Left lung (tissue), 10 donors: ENCODE data around the gene MTMR2. TPM values are rescaled to one million over a fixed set of nuclear protein-coding genes. Genes with fewer than 3 reads are reported as not detected.

Experiments
- ATAC-seq: fragments of 200-7000 bp; cut with Tn5 transposase; one replicate; pipeline ENCODE4 v1.9.1; 2020; ENCODE audit warnings: moderate library complexity
- DNase-seq, 4 donors: peaks; one replicate each; pipeline ENCODE4 v3.0.0-alpha.2; 2013 to 2020
- H3K27ac ChIP-seq, 2 donors: fragments of 200-600 bp; sonication (generic) in 1 of 2; one replicate each; pipeline versions ENCODE4 v1.5.0 to v1.8.0; 2020 to 2021
- H3K27me3 ChIP-seq, 2 donors: fragments of 200-600 bp; sonication (generic) in 1 of 2; one replicate each; pipeline versions ENCODE4 v1.5.0 to v1.8.0; 2020 to 2021
- H3K36me3 ChIP-seq, 2 donors: fragments of 200-600 bp; sonication (generic) in 1 of 2; one replicate each; pipeline versions ENCODE4 v1.5.0 to v1.8.0; 2020 to 2021
- H3K4me1 ChIP-seq, 2 donors: fragments of 200-600 bp; one replicate each; pipeline ENCODE4 v1.8.0; 2021
- H3K4me3 ChIP-seq, 2 donors: fragments of 200-600 bp; sonication (generic) in 1 of 2; one replicate each; pipeline versions ENCODE4 v1.5.0 to v1.8.0; 2020 to 2021; ENCODE audit warnings: mild to moderate bottlenecking in 1 of 2
- H3K9me3 ChIP-seq, 2 donors: fragments of 200-600 bp; sonication (generic) in 1 of 2; one replicate each; pipeline versions ENCODE4 v1.5.0 to v1.8.0; 2020 to 2021
- CTCF ChIP-seq, 2 donors: fragments of 200-600 bp; sonication (generic) in 1 of 2; IDR thresholded peaks; one replicate each; pipeline versions ENCODE4 v1.5.0 to v1.8.0; 2021; ENCODE audit warnings: antibody characterized with exemption in 2 of 2
- intact Hi-C, 2 donors: fragments of 100-400 bp; cut with DNase I; formaldehyde crosslinking; loops; one replicate each; pipeline versions ENCODE4 v1.11.2 to v1.14.2; 2022
- polyA plus RNA-seq, 6 donors: library from polyadenylated mRNA; unstranded; fragments of 120-200 nt; gene quantifications; one replicate each; pipeline ENCODE4 v1.2.1, GENCODE V29; 2013; ENCODE audit not compliant: insufficient read length in 6 of 6
- total RNA-seq, 2 donors: library from RNA; stranded (reverse); fragmentation: NEBNext Ultra II Directional; extraction: Animal tissue kit (Norgen Biotek cat#: 25700); gene quantifications; one replicate each; pipeline ENCODE4 v1.2.1, GENCODE V29; 2021
- donor health status: DM: no; HTN: yes; CAD: no.
- donor health status: DM: no; HTN: no; CAD: no.

Gene MTMR2
- total and polyA plus RNA-seq, 8 donors, result 33.3 to 73.5 (median 56.0) TPM

GRCh38 chr11:95961758-95962157 lies 37.9 kb upstream of the MTMR2 start:
- ATAC-seq (no peak), DNase-seq (no peak)
- no peak for TF ChIP-seq CTCF (IDR thresholded peaks at IDR 0.05)
- H3K36me3 ChIP-seq, result no peaks in the 10 kb centered on the region
- H3K9me3 ChIP-seq, result no peaks in the 10 kb centered on the region
- no peaks in the 10 kb centered on the region for H3K27me3 ChIP-seq
- no peak overlapping the region for H3K4me3 ChIP-seq
- no peak overlapping the region for H3K27ac ChIP-seq
- intact Hi-C loops, result no loop called here
- no peaks in the 10 kb centered on the region for H3K4me1 ChIP-seq

GRCh38 chr11:95950905-95951304 lies 27.0 kb upstream of the MTMR2 start:
- Histone ChIP-seq H3K36me3 (no peaks in the 10 kb centered on the region), H3K4me3 (no peak overlapping the region), H3K4me1 (no peaks in the 10 kb centered on the region), H3K9me3 (no peaks in the 10 kb centered on the region), H3K27ac (no peak overlapping the region), H3K27me3 (no peaks in the 10 kb centered on the region)
- no peak for ATAC-seq
- TF ChIP-seq CTCF (IDR thresholded peaks at IDR 0.05), result no peak
- intact Hi-C loops, result no loop called here
- no peak for DNase-seq

- Histone ChIP-seq H3K4me1 (no peaks in the 10 kb centered on the region), H3K27ac (no peak overlapping the region), H3K27me3 (no peaks in the 10 kb centered on the region), H3K36me3 (no peaks in the 10 kb centered on the region), H3K4me3 (no peak overlapping the region), H3K9me3 (peaks cover 0 to 15% of the 10 kb centered on the region in 2 donors)
- no peak for TF ChIP-seq CTCF (IDR thresholded peaks at IDR 0.05)
- DNase-seq (no peak), ATAC-seq (no peak)
- intact Hi-C loops, result no loop called here
Observed at GRCh38 chr11:95948637-95949036, 24.7 kb upstream of the MTMR2 start.

- no peak for ATAC-seq
- DNase-seq, result no peak
- Histone ChIP-seq H3K9me3 (peaks cover 0 to 15% of the 10 kb centered on the region in 2 donors), H3K36me3 (no peaks in the 10 kb centered on the region), H3K27ac (no peak overlapping the region), H3K4me1 (no peaks in the 10 kb centered on the region), H3K4me3 (no peak overlapping the region), H3K27me3 (no peaks in the 10 kb centered on the region)
- intact Hi-C loops, result no loop called here
- no peak for TF ChIP-seq CTCF (IDR thresholded peaks at IDR 0.05)
Observed at GRCh38 chr11:95944623-95945022, 20.7 kb upstream of the MTMR2 start.

- Histone ChIP-seq H3K4me1 (no peaks in the 10 kb centered on the region), H3K27ac (no peak overlapping the region), H3K27me3 (no peaks in the 10 kb centered on the region), H3K36me3 (no peaks in the 10 kb centered on the region), H3K4me3 (no peak overlapping the region), H3K9me3 (peaks cover 0 to 15% of the 10 kb centered on the region in 2 donors)
- intact Hi-C loops, result no loop called here
- no peak for DNase-seq
- TF ChIP-seq CTCF (IDR thresholded peaks at IDR 0.05), result no peak
- ATAC-seq, result no peak
Observed at GRCh38 chr11:95943546-95943945, 19.6 kb upstream of the MTMR2 start.
